NOMO-1 treated with dmso at 0.1 percent for 144 hours (cell line): Measurements from ENCODE around the gene DPP10.

ENCODE experiments used
- DNase-seq: peaks from one replicate; lab custom pipeline; 2025; ENCODE audit not compliant: unreplicated experiment; lab: John Stamatoyannopoulos, UW

The DPP10 gene

DNA sequence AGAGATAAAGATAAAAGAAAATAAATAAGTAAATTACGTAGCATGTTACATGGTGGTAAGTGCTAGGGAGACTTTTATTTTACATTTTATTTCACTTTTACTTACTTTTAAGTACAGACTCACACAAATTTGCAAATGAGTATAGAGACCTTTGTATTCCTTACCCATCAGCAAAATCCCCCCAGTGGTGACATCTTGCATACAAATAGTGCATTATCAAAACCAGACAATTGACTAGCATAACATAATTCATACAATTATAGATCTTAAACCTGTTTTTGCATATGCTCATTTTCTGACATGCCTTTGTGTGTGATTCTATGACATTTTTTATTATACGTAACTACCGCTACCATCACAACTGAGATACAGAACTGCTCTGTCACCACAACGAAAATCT is 1099.4 kb downstream of the DPP10 start:
- no peak for DNase-seq

DNA sequence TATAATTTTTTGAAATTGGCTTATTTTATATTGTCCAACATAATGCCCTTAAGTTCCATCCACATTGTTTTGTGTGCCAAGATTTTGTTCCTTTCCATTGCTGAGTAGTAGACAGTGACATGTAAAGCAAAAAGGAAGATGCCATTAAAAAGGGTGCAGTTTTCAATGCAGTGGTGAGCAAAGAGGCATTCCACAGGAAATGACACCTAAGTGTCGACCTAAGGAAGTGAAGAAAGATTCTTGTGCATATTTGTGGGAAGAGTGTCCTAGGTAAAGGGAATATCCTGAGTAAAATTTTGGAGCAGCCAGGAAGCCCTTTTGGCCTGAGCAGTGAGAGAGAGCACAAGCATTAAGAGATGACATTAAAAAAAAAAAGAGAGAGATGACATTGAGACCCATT is 1099.9 kb downstream of the DPP10 start:
- DNase-seq = no peak

DNA sequence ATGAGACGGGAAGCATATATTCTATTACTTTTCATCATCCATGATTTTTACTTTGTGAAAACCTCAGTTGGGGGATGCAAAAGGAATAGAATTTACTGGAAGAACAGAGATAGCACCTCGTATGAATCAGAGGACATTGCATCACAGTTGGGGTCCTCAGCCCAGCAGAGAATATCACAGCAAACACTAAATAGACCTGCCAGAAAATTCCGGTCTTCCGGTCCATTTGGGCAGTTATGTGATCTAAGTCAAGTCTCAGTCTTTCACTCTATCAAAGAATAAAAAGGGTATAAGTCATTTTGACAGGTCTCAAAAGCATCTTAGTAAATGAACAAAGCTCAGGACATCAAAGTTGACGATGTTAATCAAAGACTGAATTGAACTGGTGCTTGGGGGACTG is 1100.6 kb downstream of the DPP10 start:
- DNase-seq = no peak

DNA sequence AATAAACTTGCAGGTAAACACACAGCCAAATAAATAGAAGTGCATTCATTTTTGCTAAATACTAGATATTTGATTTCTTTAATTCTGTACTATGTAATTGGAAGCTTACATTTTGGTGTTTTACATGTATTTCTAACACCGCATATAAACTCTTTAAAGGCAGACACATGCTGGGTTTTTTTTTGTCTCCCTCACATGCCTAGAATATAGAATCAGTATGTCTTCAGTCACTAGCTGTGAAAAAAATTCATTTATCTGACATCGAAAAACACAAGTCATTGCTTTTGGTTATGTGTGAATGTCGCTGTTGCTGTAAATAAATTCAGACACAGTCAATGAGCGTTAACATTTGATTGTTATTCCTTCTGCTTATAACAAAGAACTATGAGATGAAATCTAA is 1101.0 kb downstream of the DPP10 start:
- no peak for DNase-seq

DNA sequence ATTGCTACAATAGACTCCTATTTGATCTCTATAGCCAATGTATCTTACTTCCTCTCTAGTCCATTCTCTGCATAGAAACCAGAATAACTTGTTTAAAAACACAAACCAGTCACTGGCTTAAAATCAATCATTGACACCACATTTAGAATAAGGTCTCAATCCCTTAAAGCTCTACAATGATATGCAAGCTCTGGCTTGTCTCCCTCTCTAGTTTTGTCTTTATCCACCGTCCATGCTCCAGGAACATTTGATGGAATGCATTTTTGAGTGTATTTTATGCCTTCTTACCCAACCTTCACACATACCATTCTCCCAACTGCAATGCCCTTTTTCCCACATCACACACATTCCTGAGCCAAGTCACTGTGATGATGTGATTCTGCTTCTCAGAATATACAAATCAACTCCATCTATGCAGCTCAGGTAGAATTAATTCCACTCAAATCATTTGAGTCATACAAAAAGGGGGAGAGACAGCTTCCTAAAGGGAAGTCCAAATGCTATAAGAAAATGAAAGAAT is 1107.2 kb downstream of the DPP10 start:
- no peak for DNase-seq

DNA sequence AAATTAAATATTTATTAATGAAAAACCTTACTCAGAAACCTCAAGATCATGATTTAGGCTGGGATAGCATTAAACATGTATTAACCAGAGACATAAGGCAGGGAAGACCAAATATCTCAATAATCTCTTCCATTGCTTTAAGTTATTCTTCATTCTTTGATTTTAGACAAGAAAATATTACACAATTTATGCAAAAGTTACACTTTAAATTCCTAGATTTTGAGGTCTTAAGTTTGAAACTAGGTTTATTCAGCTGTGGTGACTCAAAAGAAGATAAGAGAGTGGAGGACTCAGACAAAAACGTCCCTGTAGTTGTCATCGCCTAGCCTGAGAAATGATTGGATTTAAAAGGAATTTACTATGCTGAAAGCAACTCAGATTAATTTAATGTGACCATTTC is 1110.3 kb downstream of the DPP10 start:
- DNase-seq = no peak

DNA sequence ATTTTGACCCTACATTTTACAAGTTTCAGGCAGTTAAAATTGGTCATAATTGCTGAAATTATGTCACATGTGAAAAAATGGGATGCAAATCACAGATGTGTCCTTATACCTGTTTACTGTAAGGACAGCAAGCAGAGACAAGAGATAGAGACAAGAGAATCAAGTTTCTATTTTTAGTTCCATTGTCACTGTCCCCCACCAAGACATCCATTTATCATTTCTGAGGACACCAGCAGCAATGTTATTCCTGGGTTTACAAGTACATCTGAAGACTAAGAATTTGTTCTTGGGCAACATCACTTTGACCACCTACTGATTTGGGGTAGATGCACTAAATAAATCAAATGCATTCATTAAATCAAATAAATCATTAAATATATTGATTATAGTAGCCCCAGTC is 1111.7 kb downstream of the DPP10 start:
- DNase-seq = no peak

DNA sequence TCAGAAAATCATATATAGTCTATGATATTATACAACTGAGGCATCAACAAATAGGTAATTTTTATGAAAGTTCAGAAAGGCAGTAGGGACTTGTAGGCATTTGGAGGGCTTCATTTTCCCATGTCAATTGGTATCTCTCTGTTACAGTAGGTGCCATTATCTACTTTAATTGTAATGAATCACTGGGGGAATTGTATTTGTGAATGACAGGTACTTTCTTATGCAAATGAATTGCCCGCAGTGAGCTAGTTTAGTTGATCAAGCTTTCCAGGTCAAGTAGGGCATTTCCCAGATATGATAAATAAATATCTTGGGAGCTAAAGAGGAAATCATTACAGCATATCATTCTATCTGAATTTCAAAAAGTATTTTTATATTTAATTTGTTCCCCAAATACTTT is 1116.3 kb downstream of the DPP10 start:
- DNase-seq = no peak

DNA sequence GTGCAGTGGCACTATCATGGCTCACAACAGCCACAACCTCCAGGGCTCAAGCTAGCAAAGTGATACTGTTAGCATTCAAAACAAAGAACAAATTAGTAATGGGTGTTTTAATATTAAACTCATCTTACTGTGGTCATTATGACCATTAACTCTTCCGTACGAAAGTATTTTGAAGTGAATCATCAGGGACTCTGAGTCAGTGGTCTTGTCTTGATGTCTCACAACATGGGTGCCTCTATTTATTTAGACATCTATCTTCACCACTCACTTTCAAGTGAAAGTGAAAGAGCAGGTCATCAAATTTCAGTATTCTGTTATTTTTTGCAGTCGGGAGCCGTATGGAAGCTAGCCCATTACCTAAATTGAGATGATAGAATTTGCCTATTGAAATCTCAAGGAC is 1118.2 kb downstream of the DPP10 start:
- DNase-seq = no peak

DNA sequence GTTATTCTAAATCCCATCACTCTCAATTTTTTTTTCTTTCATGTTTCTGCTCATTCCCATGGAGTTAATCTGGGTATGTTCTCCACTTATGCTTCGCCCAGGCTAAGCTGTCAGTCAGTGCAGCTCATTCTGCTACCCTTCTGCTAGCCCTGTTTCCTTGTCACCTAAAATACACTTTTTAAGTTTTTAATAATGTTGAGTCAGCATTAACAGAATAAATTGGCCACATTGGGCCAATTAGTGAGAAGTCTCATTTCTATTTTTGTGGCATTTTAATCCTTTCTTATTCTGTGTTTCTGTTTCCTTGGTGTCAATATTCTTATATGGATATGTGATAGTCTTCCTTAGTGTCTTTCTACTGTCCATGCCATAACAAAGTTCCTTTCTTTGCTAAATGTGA is 1126.2 kb downstream of the DPP10 start:
- no peak for DNase-seq

DNA sequence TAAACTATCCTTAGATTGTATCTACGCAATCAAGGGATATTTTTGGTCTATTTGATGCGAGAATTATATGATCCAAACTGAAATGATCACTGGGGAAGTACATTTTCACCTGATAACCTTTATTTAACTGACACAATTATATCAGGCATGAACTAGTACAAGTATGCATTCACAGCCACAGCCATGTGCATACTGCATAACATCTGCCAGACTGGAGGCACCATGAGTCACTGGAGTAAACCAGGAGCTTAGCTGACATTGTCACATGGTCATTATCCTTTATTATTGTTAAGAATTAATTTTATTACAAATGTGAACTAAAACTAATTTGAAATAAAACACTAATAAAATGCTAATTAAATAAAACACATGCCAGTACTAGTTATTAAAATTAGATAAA is 1127.1 kb downstream of the DPP10 start:
- DNase-seq = no peak

DNA sequence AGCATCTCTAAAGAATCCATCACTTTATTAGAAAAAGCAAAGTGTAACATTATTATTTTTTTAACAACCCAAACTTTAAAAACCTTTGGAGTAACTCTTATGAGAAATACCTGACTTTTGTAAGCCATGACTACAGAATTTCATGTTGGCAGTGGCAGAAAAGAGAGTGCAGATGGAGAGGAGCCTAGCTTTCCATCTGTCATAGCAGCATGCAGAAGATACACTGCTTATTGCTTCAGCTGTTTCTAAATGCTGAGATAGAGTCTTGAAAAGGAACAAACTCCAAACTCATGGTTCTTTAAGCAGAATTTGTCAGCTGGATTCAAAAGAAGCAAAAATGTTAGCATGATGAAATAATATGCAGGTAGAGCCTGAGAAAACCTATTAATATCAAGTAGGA is 1130.3 kb downstream of the DPP10 start:
- no peak for DNase-seq

DNA sequence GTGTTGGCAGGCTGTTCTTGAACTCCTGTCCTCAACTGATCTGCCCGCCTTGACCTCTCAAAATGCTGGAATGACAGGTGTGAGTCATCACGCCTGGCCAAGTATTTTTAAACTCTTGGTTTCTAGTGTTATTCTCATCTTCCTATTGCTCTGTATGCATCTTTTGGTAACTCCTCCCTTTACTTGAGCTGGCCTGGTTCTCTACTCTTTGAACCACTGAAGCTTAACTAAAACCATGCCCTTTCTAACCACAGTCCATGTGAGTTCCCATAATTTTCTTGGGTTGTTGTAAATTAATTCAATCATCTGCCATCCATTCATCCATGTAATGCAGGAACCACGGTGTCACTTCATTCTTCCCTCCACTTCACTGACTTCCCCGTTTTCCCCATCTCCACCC is 1131.3 kb downstream of the DPP10 start:
- DNase-seq = no peak

DNA sequence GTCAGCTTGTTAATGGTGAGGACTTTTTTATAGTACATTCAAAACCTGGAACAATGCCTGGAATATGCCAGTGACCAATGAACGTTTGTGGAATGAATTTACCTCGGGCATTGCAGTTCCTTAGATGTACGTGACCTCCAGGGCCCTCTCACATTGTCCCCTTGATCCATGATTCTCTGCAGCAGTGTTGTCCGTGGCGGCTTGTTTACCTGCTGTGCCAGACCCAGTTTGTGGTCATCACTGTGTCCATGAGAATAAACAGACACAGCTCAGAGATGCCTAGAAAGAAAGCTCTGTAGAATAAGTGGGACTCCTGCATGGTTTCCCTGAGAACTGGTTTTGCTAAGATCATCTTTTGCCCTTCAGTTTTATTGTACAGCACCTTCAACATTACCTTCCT is 1132.2 kb downstream of the DPP10 start:
- DNase-seq = no peak

DNA sequence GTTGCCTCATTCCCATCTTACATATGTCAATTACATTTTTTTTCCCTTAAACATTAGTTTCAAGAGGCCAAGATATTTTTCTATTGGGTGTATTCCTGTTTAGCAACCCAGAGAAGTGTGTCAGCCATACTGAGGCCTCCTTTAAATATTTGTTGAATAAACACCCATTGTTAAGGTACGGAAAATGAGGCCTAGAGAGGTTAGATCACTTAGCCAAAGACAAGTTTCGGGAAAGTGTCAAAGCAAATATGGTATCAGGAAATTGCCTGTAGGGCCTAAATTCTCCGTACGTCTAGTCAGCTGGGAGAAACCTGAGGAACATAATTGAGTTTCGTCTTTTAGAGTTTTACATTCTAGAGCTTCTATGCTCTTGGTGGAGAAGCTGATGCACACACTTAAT is 1138.3 kb downstream of the DPP10 start:
- DNase-seq = no peak

DNA sequence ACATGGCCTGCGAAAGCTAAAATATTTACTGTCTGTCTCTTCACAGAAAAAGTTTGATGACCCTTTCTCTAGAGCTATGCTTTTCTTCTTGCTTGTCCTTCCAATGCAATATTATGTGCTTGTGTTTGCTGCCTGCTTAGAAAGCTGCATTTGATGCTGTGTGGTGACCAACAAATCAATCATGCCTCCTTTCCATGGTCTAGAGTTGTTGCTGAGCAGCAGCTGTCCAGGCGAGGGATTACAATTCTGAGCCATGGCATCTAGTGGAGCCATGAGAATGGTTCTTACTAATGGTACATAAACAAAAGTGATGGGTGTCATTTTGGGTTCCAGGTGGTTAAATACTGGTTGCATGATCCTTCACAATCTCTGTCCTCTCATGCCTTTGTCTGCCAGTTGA is 1142.1 kb downstream of the DPP10 start:
- DNase-seq = no peak

DNA sequence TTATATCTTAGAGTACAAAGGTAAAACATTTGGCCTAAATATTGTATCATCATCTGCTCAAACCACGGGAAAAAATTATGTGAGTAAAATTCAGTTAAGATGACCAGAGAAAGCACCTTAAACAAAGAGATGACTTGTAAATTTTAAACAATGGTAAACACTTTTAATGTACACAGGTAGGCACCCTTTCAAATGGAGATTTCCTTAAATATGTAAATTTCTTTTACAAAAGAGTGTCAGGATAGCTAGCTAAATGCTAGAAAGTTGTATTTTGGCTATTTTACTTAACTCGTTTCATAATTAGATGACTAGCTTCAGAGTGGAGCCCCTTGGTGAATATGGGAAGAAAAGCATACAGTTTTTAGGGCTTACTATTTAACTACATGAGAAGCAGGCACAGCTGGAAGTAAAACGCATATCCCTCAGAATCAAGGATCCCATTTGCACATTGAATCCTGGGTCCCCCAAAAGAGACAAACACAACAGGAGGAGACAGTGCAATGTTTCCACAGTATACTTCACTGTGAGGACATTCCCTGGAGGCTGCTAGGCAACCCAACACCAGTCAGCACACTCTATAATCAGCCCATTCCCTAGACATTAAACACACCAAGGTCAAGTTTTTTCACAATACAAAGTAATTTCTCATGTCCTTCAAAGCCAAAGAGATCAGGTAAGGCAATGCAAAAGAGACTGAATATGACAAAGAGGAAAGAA is 1154.4 kb downstream of the DPP10 start:
- DNase-seq = no peak

DNA sequence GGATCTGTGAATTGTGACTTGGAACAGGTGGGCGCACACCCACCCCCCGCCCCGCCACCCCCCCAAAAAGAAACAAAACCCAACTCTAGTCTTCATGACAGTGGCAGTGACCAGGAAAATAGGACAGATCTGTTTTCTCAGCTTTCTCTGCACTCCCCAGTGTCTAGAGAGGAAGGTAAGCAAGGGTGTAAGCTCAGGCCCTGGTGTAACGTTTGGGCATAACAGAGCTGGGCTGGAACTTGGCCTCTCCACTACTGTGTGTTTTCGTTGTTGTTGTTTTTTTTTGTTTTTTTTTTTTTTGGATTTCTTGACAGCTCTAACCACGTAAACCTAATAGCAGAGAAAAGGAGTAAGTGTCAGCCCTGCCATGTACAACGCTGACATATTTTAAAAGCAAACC is 1160.8 kb downstream of the DPP10 start:
- DNase-seq = no peak

DNA sequence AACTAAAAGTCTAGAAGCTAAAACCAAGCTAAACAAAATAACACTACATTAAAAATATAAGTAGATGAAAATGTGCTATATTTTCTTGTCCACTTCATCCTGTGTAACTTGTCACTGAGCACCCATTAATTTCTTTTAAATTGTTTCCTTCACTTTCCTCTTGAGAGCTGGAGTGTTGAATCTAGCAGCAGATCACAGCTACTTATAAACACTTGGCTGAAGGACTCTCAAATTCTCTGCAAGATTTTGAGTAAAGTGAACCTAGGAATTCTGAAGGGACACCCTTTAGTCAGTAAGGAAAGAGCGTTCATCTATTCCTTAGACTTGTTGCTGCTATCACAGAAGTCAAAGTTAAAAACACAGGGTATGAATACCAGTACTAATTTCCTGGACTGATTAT is 1163.9 kb downstream of the DPP10 start:
- DNase-seq = no peak

DNA sequence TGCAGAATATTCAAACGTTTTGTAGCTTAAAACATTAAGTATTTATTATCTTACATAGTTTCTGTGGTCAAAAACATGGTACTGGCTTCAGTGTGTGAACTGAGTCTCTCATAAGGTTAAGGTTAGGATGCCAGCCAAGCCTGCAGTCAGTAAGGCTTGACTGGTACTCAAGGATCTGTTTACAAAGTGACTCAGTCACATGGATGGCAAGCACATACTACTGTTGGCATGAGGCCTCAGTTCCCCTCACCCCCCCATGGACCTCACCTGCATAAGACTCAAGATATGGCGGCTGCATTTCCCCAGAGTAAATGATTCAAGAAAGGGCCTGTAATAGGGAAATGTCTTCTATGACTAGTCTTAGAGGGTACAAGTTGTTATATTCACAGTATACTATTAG is 1167.5 kb downstream of the DPP10 start:
- no peak for DNase-seq

DNA sequence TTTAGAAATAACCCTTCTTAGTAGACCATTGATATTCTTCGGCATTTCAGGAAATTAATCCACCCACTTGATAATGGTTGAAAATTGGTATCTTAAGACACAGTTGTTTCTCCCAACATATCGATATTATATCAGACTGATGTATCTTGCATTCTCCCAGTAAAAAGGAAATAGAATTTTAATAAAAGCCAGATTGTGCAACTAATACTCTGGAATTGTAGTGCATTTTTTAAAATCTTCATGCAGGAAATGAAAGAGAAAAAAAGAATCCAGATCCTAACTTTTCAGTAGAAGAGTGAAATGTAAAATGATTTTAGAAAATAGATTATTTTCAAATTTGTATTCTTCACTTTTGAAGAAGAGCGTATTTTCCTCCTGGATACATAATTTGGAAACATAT is 1168.4 kb downstream of the DPP10 start:
- DNase-seq = no peak

DNA sequence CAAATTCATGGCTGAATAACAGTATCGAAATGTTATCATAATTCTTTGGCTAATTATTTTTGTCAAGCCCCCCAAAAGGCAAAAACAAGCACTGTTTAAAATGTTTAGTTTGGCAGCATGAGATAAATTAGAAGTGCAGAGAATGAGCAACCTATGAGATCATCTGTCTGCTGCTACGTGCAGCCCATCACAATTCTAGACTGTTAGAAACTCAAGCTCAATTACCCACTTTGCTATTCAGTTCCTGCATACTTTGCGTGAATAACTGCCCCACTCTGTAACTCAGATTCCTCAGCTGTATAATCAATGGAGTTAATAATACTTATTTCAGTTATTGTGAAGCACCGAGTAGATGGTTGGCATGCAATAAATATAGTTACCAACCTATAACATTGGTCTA is 1181.9 kb downstream of the DPP10 start:
- DNase-seq = no peak

DNA sequence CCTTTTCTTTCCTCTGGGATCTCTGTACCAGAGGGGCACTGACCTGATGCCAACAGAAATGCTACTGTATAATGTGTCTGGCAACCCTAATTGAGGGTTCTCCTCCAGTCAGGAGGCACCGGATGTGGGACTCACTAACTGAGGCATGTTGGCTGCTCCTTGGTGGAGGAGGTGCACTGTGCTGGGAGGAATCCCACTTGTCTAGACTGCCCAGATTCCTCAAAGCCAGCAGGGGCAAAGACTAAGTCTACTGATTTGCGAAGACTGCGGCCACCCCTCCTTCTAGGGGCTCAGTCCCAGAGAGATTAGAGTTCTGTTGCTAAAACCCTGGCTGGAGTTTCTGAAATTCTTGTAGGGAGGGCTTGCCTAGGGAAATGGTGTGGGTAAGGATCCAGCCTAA is 1192.1 kb downstream of the DPP10 start:
- no peak for DNase-seq
